NT2/D1 (cell line): Measurements from ENCODE around the gene OR6S1.
A peak's percentile ranks its signal among the peaks of the same experiment; 100 is the strongest.

Experiments
- DNase-seq: peaks from one replicate; pipeline ENCODE4 v3.0.0-alpha.2; 2011; ENCODE audit warnings: low read depth, low spot score
- H3K27me3 ChIP-seq: 2 replicates; pipeline ENCODE4 v1.6.0; 2011; ENCODE audit warnings: mild to moderate bottlenecking; ENCODE audit not compliant: insufficient read length, insufficient read depth
- H3K36me3 ChIP-seq: 2 replicates; pipeline ENCODE4 v1.6.1; 2011; ENCODE audit warnings: mild to moderate bottlenecking, low read length, mixed read lengths; ENCODE audit not compliant: insufficient read depth, insufficient read length
- H3K4me1 ChIP-seq: 2 replicates; pipeline ENCODE4 v1.5.1; 2011; ENCODE audit not compliant: insufficient read depth, insufficient read length
- H3K4me3 ChIP-seq: 2 replicates; pipeline ENCODE4 v1.5.1; 2011; ENCODE audit warnings: low read depth; ENCODE audit not compliant: insufficient read length
- H3K9ac ChIP-seq: 2 replicates; pipeline ENCODE4 v1.6.0; 2011; ENCODE audit warnings: low read depth; ENCODE audit not compliant: insufficient read length
- H3K9me3 ChIP-seq: 2 replicates; pipeline ENCODE4 v1.5.1; 2011; ENCODE audit warnings: mild to moderate bottlenecking, low read length; ENCODE audit not compliant: insufficient read depth
- SUZ12 ChIP-seq: IDR thresholded peaks from 2 replicates; pipeline ENCODE4 v1.6.1; 2011; ENCODE audit not compliant: insufficient read length, insufficient read depth; ENCODE audit errors: extremely low read depth
- YY1 ChIP-seq: IDR thresholded peaks from 2 replicates; pipeline ENCODE4 v1.6.1; 2011; ENCODE audit not compliant: insufficient read length, insufficient read depth
- ZNF274 ChIP-seq: IDR thresholded peaks from 2 replicates; pipeline ENCODE4 v1.6.1; 2011; ENCODE audit warnings: mild to moderate bottlenecking, low read depth, low read length

The OR6S1 gene

DNA sequence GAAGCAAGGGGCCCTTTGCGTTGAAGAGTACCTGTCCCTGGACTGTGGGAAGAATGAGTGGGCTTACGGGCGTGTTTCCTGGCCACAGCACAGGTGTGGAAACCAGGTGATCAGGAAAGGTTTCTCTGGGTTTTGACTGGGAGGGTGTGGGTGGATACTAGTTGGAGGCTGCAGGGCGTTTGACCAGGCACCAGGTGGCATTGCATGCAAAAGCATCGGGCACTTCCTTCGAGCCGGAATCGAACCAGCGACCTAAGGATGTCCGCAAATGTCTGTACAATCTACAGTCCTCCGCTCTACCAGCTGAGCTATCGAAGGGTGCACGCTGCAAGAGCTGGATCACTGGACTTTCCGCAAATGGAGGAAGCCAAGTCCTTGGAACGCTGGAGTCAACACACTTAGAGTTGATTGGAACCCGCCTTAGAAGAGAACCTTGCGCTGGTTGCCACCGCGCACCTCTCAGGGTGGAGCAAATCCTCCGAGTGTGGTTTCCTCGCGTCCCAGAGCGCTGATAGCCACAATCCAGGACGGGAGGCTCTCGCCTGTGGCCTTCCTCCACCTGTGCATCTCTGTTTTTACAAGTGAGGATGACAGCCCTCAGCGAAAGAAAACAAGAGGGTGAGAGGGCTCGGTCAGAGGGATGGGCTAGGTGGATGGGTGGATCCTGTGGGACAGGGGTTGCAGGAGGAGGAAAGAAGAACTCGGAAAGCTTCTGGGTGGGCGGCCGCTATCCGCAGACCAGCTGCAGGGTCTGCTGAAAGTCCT is 21.7 kb upstream of the OR6S1 start:
- no peaks in the 10 kb centered on the region for H3K9me3 ChIP-seq
- H3K9ac ChIP-seq = peak overlapping the region; percentile 65
- H3K4me1 ChIP-seq = peaks cover 2% of the 10 kb centered on the region
- peaks cover 10% of the 10 kb centered on the region for H3K27me3 ChIP-seq
- DNase-seq = no peak
- H3K36me3 ChIP-seq = no peaks in the 10 kb centered on the region
- H3K4me3 ChIP-seq = peak overlapping the region; percentile 67
- TF ChIP-seq ZNF274 = no peak
- no peak for TF ChIP-seq SUZ12
- no peak for TF ChIP-seq YY1

DNA sequence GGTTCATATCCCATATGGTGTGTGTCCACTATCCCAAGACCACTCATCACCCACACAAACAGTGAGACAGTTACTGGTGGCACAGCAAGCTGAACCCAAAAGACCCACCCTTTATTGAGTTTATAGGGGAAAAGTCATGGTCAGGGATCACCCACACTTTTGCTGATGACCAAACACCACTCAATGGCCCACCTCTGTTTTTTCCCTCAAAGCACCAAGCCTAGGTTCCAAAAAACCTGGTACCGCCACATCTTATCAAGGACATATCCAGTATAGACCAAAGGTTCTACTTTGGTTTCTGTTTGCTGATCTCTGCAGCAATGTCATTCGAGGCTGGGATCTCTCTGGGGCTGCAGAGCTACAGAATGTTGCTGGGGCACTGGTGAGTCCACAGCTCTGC is 19.7 kb upstream of the OR6S1 start:
- Histone ChIP-seq H3K9ac (no peak overlapping the region), H3K27me3 (peaks cover 22% of the 10 kb centered on the region)
- TF ChIP-seq YY1 (no peak), ZNF274 (no peak)

GRCh38 chr14:20659813-20660395 is 18.4 kb upstream of the OR6S1 start:
- Histone ChIP-seq H3K4me3 (no peak overlapping the region), H3K27me3 (peaks cover 32% of the 10 kb centered on the region)
- no peak for DNase-seq

More for the DNA sequence above, 19.7 kb upstream of the OR6S1 start:
- H3K4me3 ChIP-seq = no peak overlapping the region
- no peaks in the 10 kb centered on the region for H3K9me3 ChIP-seq
- no peak for DNase-seq
- peaks cover 2% of the 10 kb centered on the region for H3K4me1 ChIP-seq
- no peaks in the 10 kb centered on the region for H3K36me3 ChIP-seq

GRCh38 chr14:20659336-20659735 is 17.8 kb upstream of the OR6S1 start:
- Histone ChIP-seq H3K4me1 (peaks cover 2% of the 10 kb centered on the region), H3K4me3 (no peak overlapping the region), H3K9me3 (no peaks in the 10 kb centered on the region), H3K36me3 (no peaks in the 10 kb centered on the region), H3K9ac (no peak overlapping the region), H3K27me3 (peaks cover 32% of the 10 kb centered on the region)
- TF ChIP-seq YY1 (no peak), ZNF274 (no peak), SUZ12 (no peak)
- no peak for DNase-seq

More at GRCh38 chr14:20659813-20660395, 18.4 kb upstream of the OR6S1 start:
- H3K36me3 ChIP-seq = no peaks in the 10 kb centered on the region
- no peaks in the 10 kb centered on the region for H3K9me3 ChIP-seq
- peaks cover 2% of the 10 kb centered on the region for H3K4me1 ChIP-seq
- TF ChIP-seq SUZ12 (no peak), YY1 (no peak), ZNF274 (no peak)
- no peak overlapping the region for H3K9ac ChIP-seq

DNA sequence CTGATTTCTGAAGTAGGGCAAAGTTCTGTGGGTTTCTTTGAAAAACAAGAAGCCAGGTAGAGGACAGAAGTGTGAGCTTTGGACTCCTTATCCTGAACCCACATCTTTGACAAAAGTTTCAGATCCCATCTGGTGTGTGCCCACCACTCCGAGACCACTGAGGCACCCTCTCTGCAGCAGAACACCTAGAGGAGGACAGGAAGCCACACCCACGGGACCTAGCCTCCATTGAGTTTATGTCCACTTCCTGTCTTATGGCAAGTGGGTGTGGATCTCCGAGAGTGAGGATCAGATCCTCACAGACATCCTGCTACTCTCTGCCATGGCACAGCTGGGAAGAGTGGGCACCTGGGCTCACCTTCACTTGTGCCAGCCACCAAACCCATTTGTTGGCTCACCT is 16.8 kb upstream of the OR6S1 start:
- H3K4me1 ChIP-seq = peaks cover 2% of the 10 kb centered on the region
- peaks cover 38% of the 10 kb centered on the region for H3K27me3 ChIP-seq
- H3K36me3 ChIP-seq = no peaks in the 10 kb centered on the region
- no peak overlapping the region for H3K9ac ChIP-seq
- no peak overlapping the region for H3K4me3 ChIP-seq
- H3K9me3 ChIP-seq = no peaks in the 10 kb centered on the region
- no peak for DNase-seq
- TF ChIP-seq SUZ12 = no peak

DNA sequence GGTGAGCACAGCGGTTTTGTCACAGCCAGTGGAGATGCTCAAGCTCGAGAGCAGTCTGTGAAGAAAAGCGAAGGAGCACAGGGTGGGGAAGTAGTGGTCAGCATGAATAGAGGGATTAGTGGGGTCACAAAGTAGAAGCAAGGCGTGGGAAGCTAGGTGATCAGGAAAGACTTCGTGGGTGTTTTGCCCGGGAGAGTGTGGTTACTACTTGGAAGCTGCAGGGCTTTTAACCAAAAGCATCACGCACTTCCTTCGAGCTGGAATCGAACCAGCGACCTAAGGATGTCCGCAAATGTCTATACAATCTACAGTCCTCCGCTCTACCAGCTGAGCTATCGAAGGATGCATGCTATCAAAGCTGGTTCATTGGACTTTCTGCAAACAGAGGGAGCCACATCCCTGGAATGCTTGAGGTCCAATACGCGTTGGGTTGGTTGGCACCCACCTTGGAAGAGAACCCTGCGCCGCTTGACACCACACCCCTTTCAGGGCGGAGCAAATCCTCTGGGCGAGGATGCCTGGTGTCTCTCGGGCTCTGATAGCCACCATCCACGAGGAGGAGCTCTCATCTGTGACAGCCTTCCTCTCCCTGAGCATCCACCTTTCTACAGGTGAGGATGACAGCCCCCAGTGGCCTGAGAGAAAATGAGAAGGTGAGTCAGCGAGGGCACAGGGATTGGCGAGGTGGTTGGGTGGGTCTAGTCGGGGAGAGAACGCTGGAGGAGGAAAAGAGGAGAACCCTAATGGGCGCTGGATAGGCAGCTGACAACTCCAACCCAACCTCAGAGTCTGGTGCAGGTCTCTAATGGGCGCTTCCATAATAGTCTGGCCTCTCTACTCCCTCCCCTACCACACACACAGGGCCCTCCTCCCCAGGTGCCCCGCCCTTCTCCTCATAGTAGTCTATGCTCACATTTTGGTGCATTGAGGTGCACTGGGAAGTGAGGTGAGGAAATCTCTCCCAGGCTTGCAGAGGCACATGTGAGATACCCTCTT is 16.0 kb upstream of the OR6S1 start:
- Histone ChIP-seq H3K4me1 (peaks cover 2% of the 10 kb centered on the region), H3K9me3 (no peaks in the 10 kb centered on the region), H3K36me3 (no peaks in the 10 kb centered on the region), H3K4me3 (no peak overlapping the region), H3K27me3 (peaks cover 38% of the 10 kb centered on the region), H3K9ac (no peak overlapping the region)
- DNase-seq = no peak
- TF ChIP-seq YY1 = no peak

GRCh38 chr14:20656274-20656673 is 14.8 kb upstream of the OR6S1 start:
- Histone ChIP-seq H3K27me3 (peaks cover 38% of the 10 kb centered on the region), H3K4me1 (peaks cover 2% of the 10 kb centered on the region), H3K9me3 (no peaks in the 10 kb centered on the region), H3K9ac (no peak overlapping the region), H3K4me3 (no peak overlapping the region), H3K36me3 (no peaks in the 10 kb centered on the region)
- TF ChIP-seq ZNF274 (no peak), SUZ12 (no peak), YY1 (no peak)
- DNase-seq = no peak
